Measurements from ENCODE around the gene FGD4. TPM values are rescaled to one million over a fixed set of nuclear protein-coding genes. Genes with fewer than 3 reads are reported as not detected.

The FGD4 gene
- total RNA-seq, 4 donors from 2014 or later: 85.8 to 135 (median 123) TPM

DNA sequence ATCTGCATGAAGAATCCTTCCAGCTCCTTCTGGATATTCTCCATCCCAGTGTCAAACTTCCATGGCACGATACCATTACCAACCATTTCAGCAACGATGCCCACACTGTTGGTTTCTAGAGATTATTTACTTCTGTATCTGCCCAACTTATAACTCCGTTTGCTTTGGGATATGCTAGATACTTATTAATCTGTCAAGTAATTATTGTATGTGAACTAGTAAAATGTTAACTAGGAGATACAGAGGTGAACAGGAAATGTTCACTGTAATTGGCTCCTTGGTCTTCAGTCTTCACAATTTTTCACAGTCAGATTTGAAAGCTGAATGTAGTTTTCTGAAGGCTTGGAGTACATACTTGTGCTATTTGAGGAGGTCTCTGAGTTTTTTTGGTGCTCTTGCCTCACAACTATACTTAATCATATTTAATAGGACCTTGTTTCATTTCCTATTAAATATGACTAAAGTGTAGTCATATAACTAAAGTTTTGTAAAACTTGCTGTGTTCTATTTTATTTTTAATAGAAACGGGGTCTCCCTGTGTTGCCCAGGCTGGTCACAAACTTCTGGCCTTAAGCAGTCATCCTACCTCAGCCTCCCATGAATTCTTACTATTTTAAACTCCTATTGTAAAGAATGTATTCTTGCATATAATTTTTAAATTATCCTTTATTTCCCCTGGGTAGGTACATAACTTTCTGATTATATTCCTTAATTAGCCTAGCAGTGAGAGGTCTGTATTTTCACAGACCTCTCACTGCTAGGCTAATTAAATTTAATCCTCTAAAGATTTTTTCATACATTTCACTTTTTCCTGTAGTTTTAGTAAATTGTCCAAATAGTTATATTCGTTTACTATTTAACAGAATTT is 79.7 kb downstream of the FGD4 start:
- no peak for TF ChIP-seq POLR2A (IDR thresholded peaks at IDR 0.05)
- TF ChIP-seq, protein P1, sequence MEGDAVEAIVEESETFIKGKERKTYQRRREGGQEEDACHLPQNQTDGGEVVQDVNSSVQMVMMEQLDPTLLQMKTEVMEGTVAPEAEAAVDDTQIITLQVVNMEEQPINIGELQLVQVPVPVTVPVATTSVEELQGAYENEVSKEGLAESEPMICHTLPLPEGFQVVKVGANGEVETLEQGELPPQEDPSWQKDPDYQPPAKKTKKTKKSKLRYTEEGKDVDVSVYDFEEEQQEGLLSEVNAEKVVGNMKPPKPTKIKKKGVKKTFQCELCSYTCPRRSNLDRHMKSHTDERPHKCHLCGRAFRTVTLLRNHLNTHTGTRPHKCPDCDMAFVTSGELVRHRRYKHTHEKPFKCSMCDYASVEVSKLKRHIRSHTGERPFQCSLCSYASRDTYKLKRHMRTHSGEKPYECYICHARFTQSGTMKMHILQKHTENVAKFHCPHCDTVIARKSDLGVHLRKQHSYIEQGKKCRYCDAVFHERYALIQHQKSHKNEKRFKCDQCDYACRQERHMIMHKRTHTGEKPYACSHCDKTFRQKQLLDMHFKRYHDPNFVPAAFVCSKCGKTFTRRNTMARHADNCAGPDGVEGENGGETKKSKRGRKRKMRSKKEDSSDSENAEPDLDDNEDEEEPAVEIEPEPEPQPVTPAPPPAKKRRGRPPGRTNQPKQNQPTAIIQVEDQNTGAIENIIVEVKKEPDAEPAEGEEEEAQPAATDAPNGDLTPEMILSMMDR (IDR thresholded peaks at IDR 0.05): no peak
- no peaks in the 10 kb centered on the region for H3K9me3 ChIP-seq
- H3K36me3 ChIP-seq: no peaks in the 10 kb centered on the region
- H3K27ac ChIP-seq: peak overlapping the region in 2 of 4 donors; percentile 42 to 51
- DNase-seq: no peak
- H3K27me3 ChIP-seq: no peaks in the 10 kb centered on the region
- peak overlapping the region in 1 of 4 donors; percentile 1 for H3K4me3 ChIP-seq
- peaks cover 0 to 6% (median 0%) of the 10 kb centered on the region in 4 donors for H3K4me1 ChIP-seq

DNA sequence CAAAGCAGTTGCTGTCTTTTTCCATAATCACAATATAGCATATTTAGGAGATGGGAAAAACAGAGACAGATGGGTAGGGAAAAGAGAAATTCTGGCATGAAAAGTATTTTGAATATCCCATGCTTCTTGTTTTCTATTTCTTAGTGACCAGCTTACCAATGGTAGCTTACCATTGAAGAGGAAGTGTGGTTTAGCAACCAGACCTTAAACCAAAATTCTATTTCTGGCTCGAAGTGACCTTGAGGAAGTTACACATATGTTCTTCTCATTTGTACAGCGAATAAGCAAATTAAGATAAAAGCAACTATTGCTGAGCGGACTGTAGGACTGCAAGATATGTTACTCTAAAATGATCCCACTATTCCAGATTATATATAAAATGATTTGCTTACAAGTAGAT is 82.9 kb downstream of the FGD4 start:
- Histone ChIP-seq H3K4me3 (no peak overlapping the region), H3K27me3 (no peaks in the 10 kb centered on the region), H3K27ac (peak overlapping the region in 1 of 4 donors; percentile 27), H3K9me3 (no peaks in the 10 kb centered on the region), H3K36me3 (no peaks in the 10 kb centered on the region), H3K4me1 (peaks cover 0 to 9% (median 0%) of the 10 kb centered on the region in 4 donors)
- no peak for TF ChIP-seq POLR2A (IDR thresholded peaks at IDR 0.05)
- TF ChIP-seq, protein P1 (IDR thresholded peaks at IDR 0.05): no peak
- no peak for DNase-seq

DNA sequence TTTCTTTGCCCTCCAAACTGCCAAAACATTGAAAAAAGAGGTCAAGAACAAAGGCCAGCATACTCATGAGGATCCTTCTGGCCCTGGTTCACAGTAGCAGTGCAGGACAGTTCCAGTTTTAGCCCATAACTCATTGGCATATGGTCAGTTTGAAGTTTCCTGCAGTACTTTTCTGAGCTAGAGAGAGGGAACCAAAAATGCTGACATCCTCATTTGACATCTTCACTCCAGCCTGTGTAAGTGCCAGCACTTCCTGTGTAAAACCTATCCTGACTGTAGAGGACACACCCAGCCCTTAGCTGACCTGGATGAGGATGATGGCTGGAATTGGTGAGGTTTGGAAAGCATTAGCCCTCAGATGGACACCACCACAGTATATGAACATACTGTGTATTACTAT is 84.1 kb downstream of the FGD4 start:
- TF ChIP-seq, protein P1 (IDR thresholded peaks at IDR 0.05): no peak
- TF ChIP-seq POLR2A (IDR thresholded peaks at IDR 0.05): no peak
- no peak for DNase-seq
- Histone ChIP-seq H3K27ac (peak overlapping the region in 1 of 4 donors; percentile 27), H3K4me3 (no peak overlapping the region), H3K27me3 (no peaks in the 10 kb centered on the region), H3K9me3 (no peaks in the 10 kb centered on the region), H3K36me3 (no peaks in the 10 kb centered on the region), H3K4me1 (peaks cover 0 to 7% (median 0%) of the 10 kb centered on the region in 4 donors)

DNA sequence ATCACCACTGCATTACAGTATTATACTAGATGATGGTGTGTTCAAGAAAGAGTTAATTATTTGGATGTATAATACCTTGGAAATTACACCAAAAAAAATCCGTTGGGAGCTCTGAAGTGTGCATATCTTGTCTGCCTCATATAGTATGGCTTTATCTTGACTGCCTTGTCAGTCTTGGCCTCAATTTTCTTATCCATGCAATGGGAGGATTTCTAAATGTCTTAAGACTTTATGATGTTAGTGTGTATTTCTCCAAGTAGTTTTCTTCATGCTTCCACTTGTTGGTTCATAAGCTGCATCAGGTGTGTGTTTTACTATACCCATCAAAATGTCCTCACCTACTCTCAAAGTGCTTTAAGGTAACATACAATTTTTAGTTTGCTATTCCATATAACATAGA is 84.6 kb downstream of the FGD4 start:
- Histone ChIP-seq H3K36me3 (no peaks in the 10 kb centered on the region), H3K27ac (no peak overlapping the region), H3K4me3 (no peak overlapping the region), H3K27me3 (no peaks in the 10 kb centered on the region), H3K9me3 (no peaks in the 10 kb centered on the region), H3K4me1 (peaks cover 0 to 3% (median 0%) of the 10 kb centered on the region in 4 donors)
- TF ChIP-seq, protein P1 (IDR thresholded peaks at IDR 0.05): no peak
- TF ChIP-seq POLR2A (IDR thresholded peaks at IDR 0.05): no peak
- DNase-seq: no peak

DNA sequence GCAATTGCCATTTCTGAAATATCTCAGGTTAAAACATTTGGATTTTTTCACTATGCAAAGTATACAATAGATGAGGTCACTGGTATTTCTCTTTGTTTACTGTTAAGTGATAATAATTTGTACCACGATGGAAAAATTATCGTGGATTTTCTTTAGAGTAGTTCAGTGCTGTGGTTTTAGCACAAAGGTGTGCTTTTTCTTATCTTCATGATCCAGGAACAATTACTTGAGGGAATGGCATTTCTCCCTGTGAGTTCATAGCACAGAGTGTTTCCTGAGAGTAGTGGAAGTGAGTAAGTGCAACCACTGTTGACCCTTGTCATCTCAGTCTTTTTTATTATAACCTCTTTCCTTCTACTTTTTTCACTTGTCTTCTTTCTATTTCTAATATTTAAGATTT is 86.8 kb downstream of the FGD4 start:
- Histone ChIP-seq H3K9me3 (no peaks in the 10 kb centered on the region), H3K27me3 (no peaks in the 10 kb centered on the region), H3K36me3 (no peaks in the 10 kb centered on the region), H3K4me1 (peaks cover 0 to 3% (median 0%) of the 10 kb centered on the region in 4 donors), H3K4me3 (no peak overlapping the region), H3K27ac (peak overlapping the region in 2 of 4 donors; percentile 24 to 53)
- TF ChIP-seq POLR2A (IDR thresholded peaks at IDR 0.05): peak in 1 of 2 donors; percentile 5
- TF ChIP-seq, protein P1 (IDR thresholded peaks at IDR 0.05): no peak
- DNase-seq: no peak
